Smooth muscle cell of the brain vasculature (primary cell): Measurements from ENCODE around the gene COL11A1.
"Not testable (repeated sequence)": the region's sequence is repeated elsewhere in the genome, so short reads cannot be mapped to it uniquely, and the experiment has no call there.

Experiments used
- DNase-seq: peaks from one replicate; pipeline ENCODE4 v3.0.0-alpha.2; 2012; ENCODE audit warnings: low read depth, low spot score

The COL11A1 gene

GRCh38 chr1:103108376-103109150, at the start of gene COL11A1:
COL11A1 (minus strand) TSS chr1:103108522; CDS start chr1:103108178, 344 bp downstream.
- peak; percentile 67 for DNase-seq

GRCh38 chr1:103156966-103157365, 48.6 kb upstream of the COL11A1 start:
- DNase-seq: no peak

GRCh38 chr1:103146166-103146565, 37.8 kb upstream of the COL11A1 start:
- DNase-seq: no peak

GRCh38 chr1:103145449-103145848, 37.1 kb upstream of the COL11A1 start:
- DNase-seq: no peak

- DNase-seq: no peak
These were observed 36.4 kb upstream of the COL11A1 start for GRCh38 chr1:103144681-103145080.

GRCh38 chr1:103142461-103142860, 34.1 kb upstream of the COL11A1 start:
- DNase-seq: no peak

GRCh38 chr1:103129796-103130195, 21.5 kb upstream of the COL11A1 start:
- DNase-seq: no peak

GRCh38 chr1:103129255-103129654, 20.9 kb upstream of the COL11A1 start:
- no peak for DNase-seq

- DNase-seq: not testable (repeated sequence)
These were observed 19.9 kb upstream of the COL11A1 start for GRCh38 chr1:103128256-103128655.

- no peak for DNase-seq
These were observed 16.9 kb upstream of the COL11A1 start for GRCh38 chr1:103125219-103125618.

- no peak for DNase-seq
These were observed 14.8 kb upstream of the COL11A1 start for GRCh38 chr1:103122983-103123720.

GRCh38 chr1:103120981-103121380, 12.7 kb upstream of the COL11A1 start:
- DNase-seq: no peak

GRCh38 chr1:103112546-103112945, 4.2 kb upstream of the COL11A1 start:
- no peak for DNase-seq

GRCh38 chr1:103111926-103112325, 3.6 kb upstream of the COL11A1 start:
- DNase-seq: no peak

- no peak for DNase-seq
These were observed 2.4 kb upstream of the COL11A1 start for GRCh38 chr1:103110701-103111100.

GRCh38 chr1:103109311-103109920, 1.1 kb upstream of the COL11A1 start:
- DNase-seq: no peak

GRCh38 chr1:103107741-103108375, 464 bp downstream of the COL11A1 start:
- no peak for DNase-seq

GRCh38 chr1:103106426-103107341, 1.6 kb downstream of the COL11A1 start:
- no peak for DNase-seq

GRCh38 chr1:103101399-103101798, 6.9 kb downstream of the COL11A1 start:
- DNase-seq: no peak

- DNase-seq: no peak
These were observed 19.1 kb downstream of the COL11A1 start for GRCh38 chr1:103089221-103089620.

- DNase-seq: no peak
These were observed 21.1 kb downstream of the COL11A1 start for GRCh38 chr1:103087256-103087655.
